B cell (primary cell): ENCODE results near the gene COL16A1. TPM values are rescaled to one million over a fixed set of nuclear protein-coding genes. Genes with fewer than 3 reads are reported as not detected.

Experiments used
- ATAC-seq: fragments of 200-7000 bp; cut with Tn5 transposase; one replicate; pipeline ENCODE4 v1.10.0; 2021; ENCODE audit warnings: low read depth, mild to moderate bottlenecking, moderate number of reproducible peaks, moderate library complexity
- CTCF ChIA-PET: fragments of 350-600 bp; sonication (Branson Sonifier 250); formaldehyde crosslinking; loops from one replicate; lab custom pipeline; 2021; ENCODE audit warnings: antibody characterized with exemption, inconsistent platforms; lab: Charles Lee
- POLR2A ChIA-PET: fragments of 350-600 bp; sonication (Branson Sonifier 250); formaldehyde crosslinking; loops from one replicate; lab custom pipeline; 2021; ENCODE audit warnings: antibody characterized with exemption; lab: Charles Lee
- DNase-seq: peaks from one replicate; pipeline ENCODE4 v3.0.0; 2013
- H2AFZ ChIP-seq: 2 replicates; pipeline ENCODE4 v1.6.1; 2012; ENCODE audit warnings: mild to moderate bottlenecking, low read depth, low read length; ENCODE audit not compliant: insufficient read depth, poor library complexity, severe bottlenecking
- H3K27ac ChIP-seq, 2 donors: 1 replicate in 1 of 2; 2 replicates in 1 of 2; pipeline ENCODE4 v1.5.1; 2012 to 2013; ENCODE audit warnings: low read length in 2 of 2, mild to moderate bottlenecking in 2 of 2, moderate library complexity in 1 of 2
- H3K27me3 ChIP-seq, 4 experiments: fragments of 200-600 bp in 1 of 4; sonication (generic) in 1 of 4; replicated peaks in 1 of 4; 1 replicate in 2 of 4; 2 replicates in 2 of 4; pipeline versions ENCODE4 v1.6.1 to v1.7.0; 2013 to 2016; ENCODE audit warnings: low read length in 3 of 4, mild to moderate bottlenecking in 2 of 4, mixed read lengths in 1 of 4, moderate library complexity in 1 of 4; ENCODE audit not compliant: insufficient read depth in 4 of 4, control insufficient read depth in 3 of 4; ENCODE audit errors: control extremely low read depth in 1 of 4
- H3K36me3 ChIP-seq, 2 experiments: replicated peaks in 1 of 2; 1 replicate in 1 of 2; 2 replicates in 1 of 2; pipeline versions ENCODE4 v1.6.1 to v1.7.1; 2013; ENCODE audit warnings: low read length in 1 of 2; ENCODE audit not compliant: insufficient read depth in 2 of 2, control insufficient read depth in 1 of 2; ENCODE audit errors: control extremely low read depth in 1 of 2, extremely low read depth in 1 of 2
- H3K4me1 ChIP-seq, 2 donors: fragments of 200-600 bp in 1 of 2; sonication (generic) in 1 of 2; 1 replicate in 1 of 2; 2 replicates in 1 of 2; pipeline versions ENCODE4 v1.5.1 to v1.6.1; 2013 to 2017; ENCODE audit warnings: low read length in 2 of 2; ENCODE audit not compliant: control insufficient read depth in 2 of 2, insufficient read depth in 2 of 2
- H3K4me2 ChIP-seq: replicated peaks from 2 replicates; pipeline ENCODE3; 2012; ENCODE audit warnings: mild to moderate bottlenecking, low read depth, low read length; ENCODE audit not compliant: poor library complexity, severe bottlenecking
- H3K4me3 ChIP-seq, 5 experiments: fragments of 200-600 bp in 1 of 5; sonication (generic) in 1 of 5; 1 replicate in 3 of 5; 2 replicates in 2 of 5; pipeline versions ENCODE4 v1.5.1 to v1.7.0; 2011 to 2016; ENCODE audit warnings: low read length in 4 of 5, mild to moderate bottlenecking in 4 of 5, low read depth in 2 of 5, control low read depth in 1 of 5, moderate library complexity in 1 of 5; ENCODE audit not compliant: insufficient read depth in 1 of 5; ENCODE audit errors: control extremely low read depth in 1 of 5, extremely low read depth in 1 of 5
- H3K79me2 ChIP-seq: fragments of 200-600 bp; sonication (generic); one replicate; pipeline ENCODE4 v1.6.0; 2016; ENCODE audit warnings: low read length; ENCODE audit not compliant: control insufficient read depth, insufficient read depth
- H3K9ac ChIP-seq: fragments of 200-600 bp; sonication (generic); 2 replicates; pipeline ENCODE4 v1.6.1; 2017; ENCODE audit warnings: mild to moderate bottlenecking, low read length, moderate library complexity
- H3K9me3 ChIP-seq, 3 donors: one replicate each; pipeline versions ENCODE4 v1.6.1 to v1.7.1; 2013; ENCODE audit warnings: low read length in 2 of 3; ENCODE audit not compliant: control insufficient read depth in 2 of 3, insufficient read depth in 1 of 3; ENCODE audit errors: control extremely low read depth in 1 of 3
- H4K20me1 ChIP-seq: 2 replicates; pipeline ENCODE4 v1.6.0; 2012; ENCODE audit warnings: mild to moderate bottlenecking, low read length; ENCODE audit not compliant: insufficient read depth, control insufficient read depth, poor library complexity, severe bottlenecking
- H3K27ac Mint-ChIP-seq: one replicate; pipeline ENCODE4 v1.8.0; 2021; ENCODE audit warnings: mixed read lengths
- H3K27me3 Mint-ChIP-seq: one replicate; pipeline ENCODE4 v1.8.0; 2021; ENCODE audit warnings: mixed read lengths
- H3K4me1 Mint-ChIP-seq: one replicate; pipeline ENCODE4 v1.8.0; 2021; ENCODE audit warnings: mixed read lengths
- H3K4me3 Mint-ChIP-seq: one replicate; pipeline ENCODE4 v1.8.0; 2021; ENCODE audit warnings: mixed read lengths
- H3K9me3 Mint-ChIP-seq: one replicate; pipeline ENCODE4 v1.8.0; 2022; ENCODE audit warnings: mixed read lengths; ENCODE audit not compliant: insufficient read depth
- CTCF ChIP-seq: fragments of 200-600 bp; IDR thresholded peaks from one replicate; pipeline ENCODE4 v1.8.0; 2022; ENCODE audit warnings: antibody characterized with exemption, mild to moderate bottlenecking
- EZH2 ChIP-seq: IDR thresholded peaks from 2 replicates; pipeline ENCODE4 v1.6.1; 2012; ENCODE audit warnings: borderline replicate concordance, low read depth, mild to moderate bottlenecking, moderate library complexity, low read length; ENCODE audit not compliant: insufficient read depth, poor library complexity, severe bottlenecking
- WGBS: methylation state at CpG from one replicate; pipeline ENCODE4 v1.1.5; 2013; ENCODE audit warnings: missing lambda C conversion rate; ENCODE audit not compliant: insufficient coverage; 5-methylcytosine and 5-hydroxymethylcytosine counted together
- intact Hi-C: fragments of 100-400 bp; cut with micrococcal nuclease; formaldehyde crosslinking; loops from one replicate; pipeline ENCODE4 v1.10.0; 2022
- polyA plus RNA-seq: library from polyadenylated mRNA; depleted of rRNA; stranded (reverse); fragments of >200 nt; gene quantifications from 2 replicates; pipeline ENCODE4 v1.2.3, GENCODE V29; 2012
- total RNA-seq, 2 donors: library from RNA; stranded (reverse); fragments of 120-200 nt in 1 of 2; gene quantifications; 1 replicate in 1 of 2; 2 replicates in 1 of 2; pipeline versions ENCODE4 v1.2.3 to v1.2.4, GENCODE V29; 2013 to 2022

Gene COL16A1
- total and polyA plus RNA-seq, 2 donors (not counting 1 experiment from before 2014, with no cell fraction given), result 0.07 TPM; not detected in 1

GRCh38 chr1:31643976-31644559 lies 59.7 kb downstream of the COL16A1 start:
- peaks cover 31% of the 10 kb centered on the region for H3K4me1 Mint-ChIP-seq

More at GRCh38 chr1:31643976-31644559, 59.7 kb downstream of the COL16A1 start:
- Histone ChIP-seq H2AFZ (peak overlapping the region; percentile 83), H3K4me3 (peak overlapping the region; percentile 31 to 98 (median 95)), H3K27me3 (no peaks in the 10 kb centered on the region), H3K9me3 (no peaks in the 10 kb centered on the region), H3K4me2 (peak overlapping the region; percentile 86), H3K9ac (peak overlapping the region; percentile 98), H3K27ac (peak overlapping the region; percentile 98 to 99), H3K79me2 (peaks cover 56% of the 10 kb centered on the region), H3K36me3 (peaks cover 0 to 5% of the 10 kb centered on the region in 2 experiments), H3K4me1 (peaks cover 17 to 19% of the 10 kb centered on the region in 2 donors), H4K20me1 (peaks cover 23% of the 10 kb centered on the region)
- 0% methylated on average over 16 of the region's 18 CpGs for WGBS
- DNase-seq (no peak), ATAC-seq (no peak)
- POLR2A ChIA-PET, result interaction anchor here (0.8 to 1.9 kb wide), 2 partner anchors 145 to 692 kb away, joined by 3 to 9 read pairs; no protein-coding TSS in a partner anchor
- peak overlapping the region; percentile 99 for H3K27ac Mint-ChIP-seq
- TF ChIP-seq EZH2 (no peak), CTCF (no peak)
- intact Hi-C loops, result loop anchor here (1.0 to 10.0 kb wide), 7 partner anchors 37 to 1171 kb away; partner anchors contain the start of genes KHDRBS1, PTP4A2, S100PBP and YARS1
- H3K9me3 Mint-ChIP-seq, result no peaks in the 10 kb centered on the region
- H3K4me3 Mint-ChIP-seq, result peak overlapping the region; percentile 98
- CTCF ChIA-PET, result interaction anchor here (1.1 to 2.8 kb wide), 2 partner anchors 20 to 145 kb away, joined by 5 to 16 read pairs; no protein-coding TSS in a partner anchor
- H3K27me3 Mint-ChIP-seq, result no peaks in the 10 kb centered on the region
